Measurements from ENCODE around the gene TRMT112.

TRMT112 gene

DNA sequence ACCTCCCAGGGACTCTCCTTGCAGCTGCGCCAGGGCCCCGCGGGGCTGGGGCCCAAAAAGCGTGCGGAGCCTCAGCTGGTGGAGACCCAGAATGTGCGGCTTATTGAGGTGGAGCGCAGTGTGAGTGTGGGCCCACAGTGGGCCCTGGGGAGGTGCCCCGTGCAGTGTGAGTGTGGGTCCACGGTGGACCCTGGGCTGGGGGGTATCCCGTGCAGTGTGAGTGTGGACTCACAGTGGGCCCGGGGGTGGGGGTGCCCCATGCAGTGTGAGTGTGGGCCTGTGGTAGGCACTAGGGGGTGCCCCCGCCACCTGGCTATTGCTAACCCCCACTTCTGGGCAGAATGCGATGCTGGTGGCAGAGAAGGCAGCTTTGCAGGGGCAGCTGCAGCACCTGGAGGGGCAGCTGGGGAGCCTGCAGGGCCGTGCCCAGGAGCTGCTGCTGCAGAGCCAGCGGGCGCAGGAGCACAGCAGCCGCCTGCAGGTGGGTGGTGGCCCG, 33.8 kb upstream of the TRMT112 start:
- DNase-seq (ENCODE audit: low spot score): no peak

DNA sequence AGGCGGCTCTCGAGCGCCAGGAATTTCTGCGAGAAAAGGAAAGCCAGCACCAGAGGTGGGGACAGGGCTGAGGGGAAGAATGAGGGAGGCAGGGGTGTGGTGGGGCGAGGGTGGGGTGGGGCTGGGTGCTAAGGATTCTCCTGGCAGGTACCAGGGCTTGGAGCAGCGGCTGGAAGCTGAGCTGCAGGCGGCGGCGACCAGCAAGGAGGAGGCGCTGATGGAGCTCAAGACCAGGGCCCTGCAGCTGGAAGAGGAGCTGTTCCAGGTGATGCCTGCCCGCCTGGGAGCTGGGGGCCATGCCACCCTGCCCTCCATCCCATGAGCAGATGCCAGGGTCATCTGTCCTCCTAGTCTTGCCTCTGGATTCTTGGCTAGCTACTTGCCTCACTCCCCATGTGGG, 32.0 kb upstream of the TRMT112 start:
- DNase-seq (ENCODE audit: low spot score): no peak

- DNase-seq (ENCODE audit: low spot score): no peak
Observed at GRCh38 chr11:64349025-64349387, 31.6 kb upstream of the TRMT112 start.

- peak; percentile 78 for DNase-seq (ENCODE audit: low spot score)
Observed at GRCh38 chr11:64348383-64349024, 31.1 kb upstream of the TRMT112 start.

DNA sequence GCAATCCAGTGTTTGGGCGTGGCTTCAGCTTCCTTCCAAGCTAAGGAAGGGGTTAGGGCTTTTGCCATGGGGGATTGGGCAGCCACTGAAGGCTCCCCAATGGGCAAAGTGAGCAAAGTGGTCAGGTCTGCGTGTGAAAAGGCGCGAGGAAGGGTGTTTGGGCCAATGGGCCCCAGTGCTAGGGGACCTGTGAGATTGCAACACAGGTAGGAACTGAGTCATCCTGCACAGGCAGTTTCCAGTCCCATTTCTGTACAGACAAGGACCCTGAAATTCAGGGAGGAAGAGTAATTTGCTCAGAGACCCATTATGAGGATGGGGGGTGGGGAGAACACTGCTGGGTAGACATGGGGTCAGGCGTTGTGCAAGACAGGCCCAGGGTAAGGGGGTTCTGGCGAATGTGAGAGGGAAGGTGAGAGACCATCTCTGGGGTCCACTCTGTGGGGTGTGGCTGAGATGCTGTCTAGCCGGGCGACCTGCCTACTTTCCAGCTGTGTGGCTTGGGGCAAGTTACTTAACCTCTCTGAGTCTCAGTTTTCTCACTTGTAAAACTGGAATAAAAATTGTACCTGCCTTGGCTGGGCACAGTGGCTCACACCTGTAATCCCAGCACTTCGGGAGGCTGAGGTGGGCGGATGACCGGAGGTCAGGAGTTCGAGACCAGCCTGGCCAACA, 30.0 kb upstream of the TRMT112 start:
- DNase-seq (ENCODE audit: low spot score): no peak

DNA sequence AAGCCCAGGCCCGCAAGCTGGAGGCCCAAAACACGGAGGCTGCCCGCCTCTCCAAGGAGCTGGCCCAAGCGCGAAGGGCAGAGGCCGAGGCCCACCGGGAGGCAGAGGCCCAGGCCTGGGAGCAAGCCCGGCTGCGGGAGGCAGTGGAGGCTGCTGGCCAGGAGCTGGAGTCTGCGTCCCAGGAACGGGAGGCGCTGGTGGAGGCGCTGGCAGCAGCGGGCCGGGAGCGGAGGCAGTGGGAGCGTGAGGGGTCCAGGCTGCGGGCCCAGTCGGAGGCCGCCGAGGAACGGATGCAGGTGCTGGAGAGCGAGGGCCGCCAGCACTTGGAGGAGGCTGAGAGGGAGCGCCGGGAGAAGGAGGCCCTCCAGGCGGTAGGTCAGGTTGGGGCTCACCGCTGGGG, 27.4 kb upstream of the TRMT112 start:
- no peak for DNase-seq (ENCODE audit: low spot score)

DNA sequence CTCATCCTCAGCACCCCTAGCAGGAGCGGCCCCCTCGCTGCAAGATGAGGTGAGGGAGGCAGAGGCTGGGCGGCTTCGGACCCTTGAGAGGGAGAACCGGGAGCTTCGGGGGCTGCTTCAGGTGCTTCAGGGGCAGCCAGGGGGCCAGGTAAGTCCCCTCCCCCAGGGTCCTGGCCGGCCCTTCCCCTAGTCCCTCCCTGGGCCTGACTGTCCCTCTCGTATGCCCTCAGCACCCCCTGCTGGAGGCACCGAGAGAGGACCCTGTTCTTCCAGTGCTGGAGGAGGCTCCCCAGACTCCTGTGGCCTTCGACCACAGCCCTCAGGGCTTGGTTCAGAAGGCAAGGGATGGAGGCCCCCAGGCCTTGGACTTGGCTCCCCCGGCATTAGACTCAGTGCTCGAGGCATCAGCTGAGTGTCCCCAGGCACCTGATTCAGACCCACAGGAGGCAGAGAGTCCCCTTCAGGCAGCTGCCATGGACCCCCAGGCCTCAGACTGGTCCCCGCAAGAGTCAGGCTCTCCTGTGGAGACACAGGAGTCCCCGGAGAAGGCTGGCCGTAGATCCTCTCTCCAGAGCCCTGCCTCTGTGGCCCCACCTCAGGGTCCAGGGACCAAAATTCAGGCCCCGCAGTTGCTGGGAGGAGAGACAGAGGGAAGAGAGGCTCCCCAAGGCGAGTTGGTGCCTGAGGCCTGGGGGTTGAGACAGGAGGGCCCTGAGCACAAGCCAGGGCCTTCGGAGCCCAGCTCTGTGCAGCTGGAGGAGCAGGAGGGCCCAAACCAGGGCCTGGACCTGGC, 26.6 kb upstream of the TRMT112 start:
- DNase-seq (ENCODE audit: low spot score): no peak

- no peak for DNase-seq (ENCODE audit: low spot score)
Observed at GRCh38 chr11:64342869-64343745, 25.7 kb upstream of the TRMT112 start.

- peak; percentile 93 for DNase-seq (ENCODE audit: low spot score)
Observed at GRCh38 chr11:64341851-64342791, 24.8 kb upstream of the TRMT112 start.

- DNase-seq (ENCODE audit: low spot score): no peak
Observed at GRCh38 chr11:64341429-64341828, 24.1 kb upstream of the TRMT112 start.

- no peak for DNase-seq (ENCODE audit: low spot score)
Observed at GRCh38 chr11:64340671-64341335, 23.4 kb upstream of the TRMT112 start.

- DNase-seq (ENCODE audit: low spot score): no peak
Observed at GRCh38 chr11:64339754-64340408, 22.5 kb upstream of the TRMT112 start, which contains the start of gene CCDC88B. Gene CCDC88B, plus strand, starts transcription at chr11:64340204. Its CDS starts 63 bp downstream, at chr11:64340267.

GRCh38 chr11:64339286-64339685, 21.9 kb upstream of the TRMT112 start:
- no peak for DNase-seq (ENCODE audit: low spot score)

DNA sequence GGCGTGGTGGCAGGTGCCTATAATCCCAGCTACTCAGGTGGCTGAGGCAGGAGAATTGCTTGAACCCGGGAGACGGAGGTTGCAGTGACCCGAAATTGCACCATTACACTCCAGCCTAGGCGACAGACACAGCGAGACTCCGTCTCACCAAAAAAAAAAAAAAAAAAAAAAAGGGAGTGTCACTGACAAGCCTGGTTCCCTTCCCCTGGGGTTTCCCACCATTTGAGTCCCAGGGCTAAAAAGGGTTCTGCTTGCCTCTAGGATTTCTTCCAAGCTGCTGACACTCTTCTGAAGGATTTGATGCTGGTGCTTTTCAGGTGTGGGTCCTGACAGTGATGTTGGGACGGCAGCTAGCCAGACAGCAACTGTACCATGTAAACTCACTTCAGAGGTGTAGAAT, 21.4 kb upstream of the TRMT112 start:
- no peak for DNase-seq (ENCODE audit: low spot score)

DNA sequence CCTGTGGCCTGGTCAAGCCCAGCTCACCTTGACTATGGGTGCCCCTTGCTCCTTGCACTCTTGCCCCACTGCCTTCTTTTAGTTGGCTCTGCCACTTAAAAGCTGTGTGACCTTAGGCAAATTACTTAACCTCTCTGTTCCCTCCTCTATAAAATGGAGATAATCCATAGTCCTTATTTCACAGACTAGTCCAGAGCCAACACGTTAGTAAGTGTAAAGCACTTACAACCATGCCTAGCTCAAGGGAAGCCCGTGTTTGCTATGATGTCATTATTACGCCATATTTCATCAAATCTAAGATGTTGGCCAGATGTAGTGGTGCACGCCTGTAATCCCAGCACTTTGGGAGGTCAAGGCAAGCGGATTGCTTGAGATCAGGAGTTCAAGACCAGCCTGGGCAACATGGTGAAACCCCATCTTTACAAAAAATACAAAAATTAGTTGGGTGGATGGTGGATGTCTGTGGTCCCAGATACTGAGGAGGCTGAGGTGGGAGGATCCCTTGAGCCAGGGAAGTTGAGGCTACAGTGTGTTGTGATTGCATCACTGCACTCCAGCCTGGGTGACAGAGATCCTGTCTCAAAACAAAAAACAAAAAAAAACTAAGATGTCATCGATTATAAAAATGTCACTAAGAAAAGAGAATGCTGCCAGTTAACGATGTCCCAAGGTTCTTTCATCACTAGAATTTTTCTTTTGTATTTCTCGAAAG, 20.3 kb upstream of the TRMT112 start:
- no peak for DNase-seq (ENCODE audit: low spot score)

GRCh38 chr11:64334764-64335735, 17.7 kb upstream of the TRMT112 start:
- DNase-seq (ENCODE audit: low spot score): peak; percentile 98

DNA sequence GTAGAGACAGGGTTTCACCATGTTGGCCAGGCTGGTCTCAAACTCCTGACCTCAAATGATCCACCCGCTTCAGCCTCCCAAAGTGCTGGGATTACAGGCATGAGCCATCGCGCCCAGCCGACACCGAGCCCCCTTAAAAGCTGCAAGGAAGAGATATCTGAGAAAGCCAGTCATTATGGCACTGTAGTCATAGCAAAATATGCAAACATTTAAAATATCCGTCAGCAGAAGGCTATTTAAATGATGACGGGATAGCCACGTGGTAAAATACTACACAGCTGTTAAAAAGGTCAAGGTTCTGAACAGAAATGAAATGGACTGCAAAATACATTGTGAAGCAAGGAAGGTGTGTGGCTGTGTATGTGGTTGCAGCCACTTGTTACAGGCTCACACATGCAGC, 16.2 kb upstream of the TRMT112 start:
- no peak for DNase-seq (ENCODE audit: low spot score)
